ENCODE data around the gene IGFL1. TPM values are rescaled to one million over a fixed set of nuclear protein-coding genes. Genes with fewer than 3 reads are reported as not detected.
"Not testable (repeated sequence)": the region's sequence is repeated elsewhere in the genome, so short reads cannot be mapped to it uniquely, and the experiment has no call there.

The IGFL1 gene
- total RNA-seq, 4 donors from 2014 or later = not detected

GRCh38 chr19:46239193-46240024 lies 9.9 kb downstream of the IGFL1 start:
- Histone ChIP-seq H3K4me3 (no peak overlapping the region), H3K27ac (no peak overlapping the region), H3K9me3 (no peaks in the 10 kb centered on the region), H3K36me3 (no peaks in the 10 kb centered on the region), H3K4me1 (no peaks in the 10 kb centered on the region), H3K27me3 (peaks cover 39% of the 10 kb centered on the region)
- WGBS = 56% methylated on average over 6 of the region's 6 CpGs
- TF ChIP-seq CTCF (IDR thresholded peaks at IDR 0.05) (no peak), POLR2AphosphoS5 (IDR thresholded peaks at IDR 0.05) (no peak), POLR2A (IDR thresholded peaks at IDR 0.05) (no peak), EP300 (IDR thresholded peaks at IDR 0.05) (no peak)
- DNase-seq (ENCODE audit: low spot score in 2 of 2) = no peak

- WGBS = 68% methylated on average over 4 of the region's 4 CpGs
- no peaks in the 10 kb centered on the region for H3K4me1 ChIP-seq
- H3K9me3 ChIP-seq = no peaks in the 10 kb centered on the region
- H3K4me3 ChIP-seq = no peak overlapping the region
- DNase-seq (ENCODE audit: low spot score in 2 of 2) = no peak
- H3K36me3 ChIP-seq = no peaks in the 10 kb centered on the region
- no peak overlapping the region for H3K27ac ChIP-seq
- no peak for TF ChIP-seq EP300 (IDR thresholded peaks at IDR 0.05)
- TF ChIP-seq POLR2AphosphoS5 (IDR thresholded peaks at IDR 0.05) = no peak
- no peak for TF ChIP-seq CTCF (IDR thresholded peaks at IDR 0.05)
- TF ChIP-seq POLR2A (IDR thresholded peaks at IDR 0.05) = no peak
- H3K27me3 ChIP-seq = peaks cover 51% of the 10 kb centered on the region
Observed at GRCh38 chr19:46240693-46241092, 11.2 kb downstream of the IGFL1 start.

GRCh38 chr19:46241626-46242025 lies 12.1 kb downstream of the IGFL1 start:
- no peaks in the 10 kb centered on the region for H3K9me3 ChIP-seq
- H3K27me3 ChIP-seq = peaks cover 52% of the 10 kb centered on the region
- H3K36me3 ChIP-seq = no peaks in the 10 kb centered on the region
- WGBS = 48% methylated on average over 2 of the region's 2 CpGs
- no peak for DNase-seq (ENCODE audit: low spot score in 2 of 2)
- TF ChIP-seq EP300 (IDR thresholded peaks at IDR 0.05) = no peak
- H3K27ac ChIP-seq = no peak overlapping the region
- no peaks in the 10 kb centered on the region for H3K4me1 ChIP-seq
- no peak overlapping the region for H3K4me3 ChIP-seq

- WGBS = 92% methylated on average over 6 of the region's 6 CpGs
- H3K36me3 ChIP-seq; H3K9me3 ChIP-seq; DNase-seq (ENCODE audit: low spot score in 2 of 2); H3K4me3 ChIP-seq; H3K4me1 ChIP-seq; H3K27ac ChIP-seq: not testable (repeated sequence)
- peaks cover 51% of the 10 kb centered on the region for H3K27me3 ChIP-seq
Observed at GRCh38 chr19:46243081-46243654, 13.6 kb downstream of the IGFL1 start.

- WGBS = 53% methylated on average over 3 of the region's 3 CpGs
- DNase-seq (ENCODE audit: low spot score in 2 of 2) = no peak
- peaks cover 6% of the 10 kb centered on the region for H3K4me1 ChIP-seq
- no peak for TF ChIP-seq POLR2A (IDR thresholded peaks at IDR 0.05)
- TF ChIP-seq EP300 (IDR thresholded peaks at IDR 0.05) = no peak
- no peak for TF ChIP-seq CTCF (IDR thresholded peaks at IDR 0.05)
- TF ChIP-seq POLR2AphosphoS5 (IDR thresholded peaks at IDR 0.05) = no peak
- H3K9me3 ChIP-seq = no peaks in the 10 kb centered on the region
- H3K27ac ChIP-seq = no peak overlapping the region
- H3K27me3 ChIP-seq = peaks cover 22% of the 10 kb centered on the region
- H3K4me3 ChIP-seq = no peak overlapping the region
- H3K36me3 ChIP-seq = no peaks in the 10 kb centered on the region
Observed at GRCh38 chr19:46250076-46250735, 20.7 kb downstream of the IGFL1 start.

GRCh38 chr19:46251416-46251815 lies 21.9 kb downstream of the IGFL1 start:
- Histone ChIP-seq H3K4me3 (no peak overlapping the region), H3K27me3 (peaks cover 12% of the 10 kb centered on the region), H3K36me3 (no peaks in the 10 kb centered on the region), H3K9me3 (no peaks in the 10 kb centered on the region), H3K27ac (no peak overlapping the region), H3K4me1 (peaks cover 6% of the 10 kb centered on the region)
- DNase-seq (ENCODE audit: low spot score in 2 of 2) = no peak
- 52% methylated on average over 5 of the region's 5 CpGs for WGBS
- TF ChIP-seq CTCF (IDR thresholded peaks at IDR 0.05) = no peak
- TF ChIP-seq POLR2A (IDR thresholded peaks at IDR 0.05) = no peak
- TF ChIP-seq EP300 (IDR thresholded peaks at IDR 0.05) = no peak
- no peak for TF ChIP-seq POLR2AphosphoS5 (IDR thresholded peaks at IDR 0.05)
